HCT116 (cell line): ENCODE measurements around the gene TBC1D1. TPM values are rescaled to one million over a fixed set of nuclear protein-coding genes. Genes with fewer than 3 reads are reported as not detected.

Experiments
- ATAC-seq: fragments of 200-7000 bp; cut with Tn5 transposase; 2 replicates; pipeline ENCODE4 v1.9.1; 2020; ENCODE audit warnings: mild to moderate bottlenecking, moderate library complexity
- BruUV-seq: library from RNA; stranded (reverse); fragments of 400-500 nt; replicated peaks from 2 replicates; lab custom pipeline; 2021; lab: Mats Ljungman, UMichigan
- CTCF ChIA-PET: fragments of 300-600 bp; sonication (Branson Sonifier 250); formaldehyde crosslinking; loops from one replicate; lab custom pipeline; 2021; ENCODE audit warnings: antibody characterized with exemption; lab: Charles Lee
- POLR2A ChIA-PET: fragments of 300-600, 350-600 bp; sonication (Branson Sonifier 250); formaldehyde crosslinking; loops from one replicate; lab custom pipeline; 2021; ENCODE audit warnings: antibody characterized with exemption; lab: Charles Lee
- RAD21 ChIA-PET, 2 experiments: fragments of 300-600 bp; sonication (Branson Sonifier 250); formaldehyde crosslinking; loops; one replicate each; lab custom pipeline; 2023; ENCODE audit warnings: low total read pairs in 2 of 2; ENCODE audit not compliant: uncharacterized antibody in 2 of 2, unreplicated experiment in 2 of 2, low non-redundant PET in 1 of 2; lab: Charles Lee
- DNase-seq: peaks from one replicate; pipeline ENCODE4 v3.0.0-alpha.2; 2010; ENCODE audit warnings: low read depth, low spot score
- H2AFZ ChIP-seq: fragments of 200-600 bp; shearing (Covaris generic), sonication (generic); 2 replicates; pipeline ENCODE4 v1.6.1; 2017; ENCODE audit warnings: low read depth, mixed run types, mixed read lengths, antibody characterized with exemption, low read length; ENCODE audit not compliant: poor library complexity, severe bottlenecking
- H3K27ac ChIP-seq: 2 replicates; pipeline ENCODE4 v1.5.1; 2012; ENCODE audit warnings: low read depth, low read length
- H3K27me3 ChIP-seq: fragments of 200-600 bp; sonication (generic); 2 replicates; pipeline ENCODE4 v1.6.1; 2016; ENCODE audit warnings: mixed run types, low read length, mixed read lengths; ENCODE audit not compliant: insufficient read depth
- H3K36me3 ChIP-seq, 2 experiments: fragments of 200-500 bp in 1 of 2; fragments of 200-600 bp in 1 of 2; sonication (Bioruptor generic) in 1 of 2; sonication (generic) in 1 of 2; 2 replicates each; pipeline versions ENCODE4 v1.5.1 to v1.6.1; 2014 to 2016; ENCODE audit warnings: low read length in 2 of 2, inconsistent platforms in 1 of 2, mixed read lengths in 1 of 2, mixed run types in 1 of 2; ENCODE audit not compliant: insufficient read depth in 2 of 2, control insufficient read depth in 1 of 2
- H3K4me1 ChIP-seq, 2 experiments: fragments of 200-600 bp in 1 of 2; sonication (generic) in 1 of 2; 2 replicates each; pipeline versions ENCODE4 v1.5.1 to v1.6.1; 2012 to 2017; ENCODE audit warnings: low read length in 2 of 2, inconsistent platforms in 1 of 2, mild to moderate bottlenecking in 1 of 2, mixed read lengths in 1 of 2, mixed run types in 1 of 2, moderate library complexity in 1 of 2; ENCODE audit not compliant: insufficient read depth in 2 of 2, control insufficient read depth in 1 of 2
- H3K4me2 ChIP-seq: fragments of 200-600 bp; sonication (generic); 2 replicates; pipeline ENCODE4 v1.6.1; 2017; ENCODE audit warnings: mixed run types, low read length, mixed read lengths
- H3K4me3 ChIP-seq, 2 experiments: fragments of 200-600 bp in 1 of 2; sonication (generic) in 1 of 2; replicated peaks in 1 of 2; 2 replicates each; pipeline ENCODE4 v1.5.1; 2011 to 2016; ENCODE audit warnings: low read length in 2 of 2, control low read depth in 1 of 2, low read depth in 1 of 2, mild to moderate bottlenecking in 1 of 2, mixed read lengths in 1 of 2, mixed run types in 1 of 2
- H3K79me2 ChIP-seq: fragments of 200-600 bp; sonication (generic); 2 replicates; pipeline ENCODE4 v1.6.1; 2017; ENCODE audit warnings: mild to moderate bottlenecking, mixed run types, low read length, moderate library complexity, mixed read lengths; ENCODE audit not compliant: insufficient read depth
- H3K9ac ChIP-seq: fragments of 200-600 bp; sonication (generic); 2 replicates; pipeline ENCODE4 v1.6.1; 2016; ENCODE audit warnings: low read length, mixed read lengths
- H3K9me2 ChIP-seq: fragments of 200-600 bp; sonication (generic), shearing (Covaris generic); 2 replicates; pipeline ENCODE4 v1.6.1; 2017; ENCODE audit warnings: mixed run types, mild to moderate bottlenecking, moderate library complexity; ENCODE audit not compliant: insufficient read depth
- H3K9me3 ChIP-seq, 2 experiments: fragments of 200-500 bp in 1 of 2; fragments of 200-600 bp in 1 of 2; sonication (Bioruptor generic) in 1 of 2; sonication (generic) in 1 of 2; 2 replicates each; pipeline ENCODE4 v1.6.1; 2014 to 2017; ENCODE audit warnings: low read length in 2 of 2, mixed read lengths in 2 of 2, inconsistent platforms in 1 of 2, low read depth in 1 of 2, mild to moderate bottlenecking in 1 of 2, mixed run types in 1 of 2, moderate library complexity in 1 of 2; ENCODE audit not compliant: control insufficient read depth in 1 of 2, insufficient read depth in 1 of 2
- H4K20me1 ChIP-seq: fragments of 200-600 bp; sonication (generic), shearing (Covaris generic); 2 replicates; pipeline ENCODE4 v1.6.1; 2017; ENCODE audit warnings: mixed run types, mild to moderate bottlenecking, moderate library complexity; ENCODE audit not compliant: insufficient read depth
- CBX3 ChIP-seq: IDR thresholded peaks from 2 replicates; pipeline ENCODE4 v1.6.1; 2012; ENCODE audit warnings: low read depth
- EGR1 ChIP-seq: IDR thresholded peaks from 2 replicates; pipeline ENCODE4 v1.6.1; 2012; ENCODE audit warnings: low read depth
- EZH2phosphoT487 ChIP-seq: fragments of 200-600 bp; IDR thresholded peaks from 2 replicates; pipeline ENCODE4 v1.6.1; 2018; ENCODE audit warnings: antibody characterized with exemption, borderline replicate concordance
- JUND ChIP-seq: IDR thresholded peaks from 2 replicates; pipeline ENCODE4 v1.6.1; 2012
- RAD21 ChIP-seq: IDR thresholded peaks from 2 replicates; pipeline ENCODE4 v1.6.1; 2012; ENCODE audit warnings: low read depth, mild to moderate bottlenecking
- REST ChIP-seq: IDR thresholded peaks from 2 replicates; pipeline ENCODE4 v1.6.1; 2012; ENCODE audit warnings: low read depth
- SIN3A ChIP-seq: IDR thresholded peaks from 2 replicates; pipeline ENCODE4 v1.6.1; 2012; ENCODE audit warnings: low read depth
- SP1 ChIP-seq: IDR thresholded peaks from 2 replicates; pipeline ENCODE4 v1.6.1; 2012; ENCODE audit warnings: low read depth
- YY1 ChIP-seq: IDR thresholded peaks from 2 replicates; pipeline ENCODE4 v1.6.1; 2011; ENCODE audit warnings: low read length, low read depth, moderate library complexity, mild to moderate bottlenecking; ENCODE audit not compliant: insufficient replicate concordance; ENCODE audit errors: extremely low read depth
- ZFX ChIP-seq: fragments of 450-650 bp; IDR thresholded peaks from 2 replicates; pipeline ENCODE4 v1.6.1; 2017
- intact Hi-C: fragments of 100-400 bp; cut with micrococcal nuclease; formaldehyde crosslinking; loops from 2 replicates; pipeline ENCODE4 v1.10.0; 2022
- total RNA-seq: library from RNA; stranded (reverse); gene quantifications from one replicate; pipeline ENCODE4 v1.2.1, GENCODE V29; 2021; ENCODE audit not compliant: unreplicated experiment

The TBC1D1 gene
- total RNA-seq, 1 experiment from 2014 or later: 82.7 TPM

- H3K4me2 ChIP-seq: peak overlapping the region; percentile 83
- CTCF ChIA-PET: no interaction called here
- peak overlapping the region; percentile 54 for H2AFZ ChIP-seq
- no peaks in the 10 kb centered on the region for H3K9me2 ChIP-seq
- H3K9ac ChIP-seq: peak overlapping the region; percentile 65
- no peaks in the 10 kb centered on the region for H4K20me1 ChIP-seq
- no peaks in the 10 kb centered on the region for H3K79me2 ChIP-seq
- BruUV-seq: no TSS peak
- H3K27ac ChIP-seq: no peak overlapping the region; the same call in 1 of the 2 replicates
- RAD21 ChIA-PET: no interaction called here
- peak overlapping the region; percentile 57 to 73 for H3K4me3 ChIP-seq
- H3K27me3 ChIP-seq: no peaks in the 10 kb centered on the region
- POLR2A ChIA-PET: interaction anchor here (0.6 kb wide), 1 partner anchor 66 kb away, joined by 3 read pairs; no protein-coding TSS in a partner anchor
- 0 out of 4 replicates have a peak, but pooled peaks cover 0 to 1% of the 10 kb centered on the region in 2 experiments for H3K36me3 ChIP-seq
- ATAC-seq: peak; percentile 23
- DNase-seq: no peak
- peaks cover 4 to 13% of the 10 kb centered on the region in 2 experiments; a peak in 2 of 4 replicates for H3K4me1 ChIP-seq
- no peaks in the 10 kb centered on the region for H3K9me3 ChIP-seq
- TF ChIP-seq EZH2phosphoT487 (no peak), ZFX (no peak), CBX3 (no peak), SIN3A (no peak), EGR1 (no peak), SP1 (no peak), REST (no peak), RAD21 (no peak), YY1 (no peak), JUND (no peak)
- intact Hi-C loops: no loop called here
Measured at GRCh38 chr4:37889849-37890800, 759 bp upstream of the TBC1D1 start.
